Mucosa of descending colon (tissue), 3 donors: Measurements from ENCODE around the gene CNTNAP2. TPM values are rescaled to one million over a fixed set of nuclear protein-coding genes. Genes with fewer than 3 reads are reported as not detected.

Experiments used
- ATAC-seq: fragments of 200-7000 bp; cut with Tn5 transposase; one replicate; pipeline ENCODE4 v1.9.1; 2020; ENCODE audit warnings: mild to moderate bottlenecking, moderate library complexity
- DNase-seq, 3 donors: peaks; one replicate each; pipeline ENCODE4 v3.0.0-alpha.2; 2020
- H3K36me3 ChIP-seq: fragments of 200-600 bp; one replicate; pipeline ENCODE4 v1.8.0; 2021; ENCODE audit warnings: low read depth, mild to moderate bottlenecking
- H3K4me1 ChIP-seq: fragments of 200-600 bp; one replicate; pipeline ENCODE4 v1.8.0; 2021; ENCODE audit warnings: low read depth, mild to moderate bottlenecking
- H3K4me3 ChIP-seq: fragments of 200-600 bp; one replicate; pipeline ENCODE4 v1.8.0; 2021; ENCODE audit warnings: mild to moderate bottlenecking
- H3K9me3 ChIP-seq: fragments of 200-600 bp; one replicate; pipeline ENCODE4 v1.8.0; 2021; ENCODE audit warnings: mild to moderate bottlenecking
- intact Hi-C, 2 donors: fragments of 100-400 bp; cut with DNase I in 1 of 2; cut with micrococcal nuclease in 1 of 2; formaldehyde crosslinking; loops; one replicate each; pipeline versions ENCODE4 v1.11.0 to v1.11.1; 2022; cut with DNase I, micrococcal nuclease
- total RNA-seq, 3 donors: library from RNA; stranded (reverse); fragmentation: NEBNext Ultra II Directional in 2 of 3; extraction: Animal tissue kit (Norgen Biotek cat#: 25700) in 2 of 3; gene quantifications; one replicate each; pipeline versions ENCODE4 v1.2.1 to v1.2.4, GENCODE V29; 2021 to 2023
- TF ChIP-seq, protein P1 (sequence below): fragments of 200-600 bp; IDR thresholded peaks from one replicate; pipeline ENCODE4 v1.8.0; 2022; ENCODE audit warnings: antibody characterized with exemption, mild to moderate bottlenecking
- donor health status: DM: no; HTN: no; CAD: no; lungs with moderate emphysema.
- donor health status: DM: no; HTN: no; CAD: no.
- donor health status: DM: no; HTN: yes; CAD: no.

The CNTNAP2 gene
- total RNA-seq, 3 donors from 2014 or later, result 3.1 to 5.9 (median 4.2) TPM

DNA sequence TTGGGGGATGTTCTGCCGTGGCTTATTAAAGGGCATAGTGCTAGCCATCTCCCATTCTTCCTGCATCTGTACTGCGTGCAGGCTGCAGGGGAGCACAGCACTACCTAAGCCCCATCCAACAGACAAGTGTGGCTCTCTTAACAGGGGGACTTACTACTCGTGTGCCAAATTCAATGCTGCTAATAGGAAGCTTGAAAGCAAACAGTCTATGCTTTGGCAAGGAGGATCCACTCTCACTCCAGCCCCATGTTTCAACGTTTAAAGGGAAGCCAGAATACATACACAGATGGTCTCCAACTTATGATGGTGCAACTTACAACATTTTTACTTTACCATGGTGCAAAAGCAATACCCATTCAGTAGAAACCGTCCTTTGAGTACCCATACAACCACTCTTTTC lies 2245.9 kb downstream of the CNTNAP2 start:
- Histone ChIP-seq H3K4me1 (no peaks in the 10 kb centered on the region), H3K36me3 (no peaks in the 10 kb centered on the region), H3K9me3 (no peaks in the 10 kb centered on the region), H3K4me3 (no peak overlapping the region)
- DNase-seq (no peak), ATAC-seq (no peak)
- intact Hi-C loops, result no loop called here
- TF ChIP-seq, protein P1, sequence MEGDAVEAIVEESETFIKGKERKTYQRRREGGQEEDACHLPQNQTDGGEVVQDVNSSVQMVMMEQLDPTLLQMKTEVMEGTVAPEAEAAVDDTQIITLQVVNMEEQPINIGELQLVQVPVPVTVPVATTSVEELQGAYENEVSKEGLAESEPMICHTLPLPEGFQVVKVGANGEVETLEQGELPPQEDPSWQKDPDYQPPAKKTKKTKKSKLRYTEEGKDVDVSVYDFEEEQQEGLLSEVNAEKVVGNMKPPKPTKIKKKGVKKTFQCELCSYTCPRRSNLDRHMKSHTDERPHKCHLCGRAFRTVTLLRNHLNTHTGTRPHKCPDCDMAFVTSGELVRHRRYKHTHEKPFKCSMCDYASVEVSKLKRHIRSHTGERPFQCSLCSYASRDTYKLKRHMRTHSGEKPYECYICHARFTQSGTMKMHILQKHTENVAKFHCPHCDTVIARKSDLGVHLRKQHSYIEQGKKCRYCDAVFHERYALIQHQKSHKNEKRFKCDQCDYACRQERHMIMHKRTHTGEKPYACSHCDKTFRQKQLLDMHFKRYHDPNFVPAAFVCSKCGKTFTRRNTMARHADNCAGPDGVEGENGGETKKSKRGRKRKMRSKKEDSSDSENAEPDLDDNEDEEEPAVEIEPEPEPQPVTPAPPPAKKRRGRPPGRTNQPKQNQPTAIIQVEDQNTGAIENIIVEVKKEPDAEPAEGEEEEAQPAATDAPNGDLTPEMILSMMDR, result no peak

DNA sequence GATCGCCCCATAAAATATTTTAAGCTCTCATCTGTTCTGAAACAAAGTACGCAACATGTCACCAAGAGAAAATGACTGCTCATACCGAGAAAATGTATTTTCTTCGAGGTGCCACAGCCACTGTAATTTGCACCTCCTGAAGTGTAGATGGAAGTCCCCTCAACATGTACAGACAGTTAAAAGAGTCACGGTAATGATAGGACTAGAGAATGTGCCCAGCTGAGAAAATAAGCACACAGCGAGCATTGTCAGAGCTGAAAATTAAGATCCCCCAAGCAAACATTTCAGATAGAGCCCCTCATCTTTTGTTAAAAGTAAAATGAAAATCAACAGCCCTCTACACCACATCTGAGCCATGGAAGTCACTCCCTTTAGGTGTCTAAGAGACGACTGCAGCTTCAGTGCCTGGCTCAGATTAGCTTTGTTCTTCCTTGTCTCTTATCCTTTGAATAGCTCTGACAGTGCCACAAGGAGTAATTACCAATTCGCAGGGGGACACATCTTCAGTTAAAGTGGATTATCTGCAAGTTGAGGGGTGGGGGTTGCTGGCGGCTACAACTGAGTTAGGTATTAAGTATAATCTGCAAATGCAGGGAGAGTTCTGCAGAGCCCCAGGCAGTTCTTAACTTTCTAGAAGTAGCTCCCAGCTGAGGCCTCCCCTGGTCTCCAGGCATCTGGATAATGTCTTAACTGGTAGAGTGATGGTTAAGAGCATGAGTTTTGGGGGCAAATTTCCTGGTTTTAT lies 2251.3 kb downstream of the CNTNAP2 start:
- no peak overlapping the region for H3K4me3 ChIP-seq
- H3K4me1 ChIP-seq, result no peaks in the 10 kb centered on the region
- ATAC-seq, result no peak
- no peaks in the 10 kb centered on the region for H3K36me3 ChIP-seq
- no peak for DNase-seq
- intact Hi-C loops, result no loop called here
- TF ChIP-seq, protein P1, result no peak
- no peaks in the 10 kb centered on the region for H3K9me3 ChIP-seq

GRCh38 chr7:148368562-148368961 lies 2252.0 kb downstream of the CNTNAP2 start:
- intact Hi-C loops, result no loop called here
- no peaks in the 10 kb centered on the region for H3K4me1 ChIP-seq
- H3K36me3 ChIP-seq, result no peaks in the 10 kb centered on the region
- H3K9me3 ChIP-seq, result no peaks in the 10 kb centered on the region
- no peak overlapping the region for H3K4me3 ChIP-seq
- ATAC-seq (no peak), DNase-seq (no peak)
- TF ChIP-seq, protein P1, result no peak

GRCh38 chr7:148371280-148371937 lies 2254.8 kb downstream of the CNTNAP2 start:
- Histone ChIP-seq H3K9me3 (no peaks in the 10 kb centered on the region), H3K36me3 (no peaks in the 10 kb centered on the region), H3K4me3 (no peak overlapping the region), H3K4me1 (no peaks in the 10 kb centered on the region)
- ATAC-seq, result no peak
- intact Hi-C loops, result no loop called here
- no peak for DNase-seq
- TF ChIP-seq, protein P1, result no peak

GRCh38 chr7:148374396-148375259 lies 2258.0 kb downstream of the CNTNAP2 start:
- ATAC-seq (no peak), DNase-seq (no peak)
- Histone ChIP-seq H3K9me3 (no peaks in the 10 kb centered on the region), H3K4me1 (no peaks in the 10 kb centered on the region), H3K36me3 (no peaks in the 10 kb centered on the region), H3K4me3 (no peak overlapping the region)
- intact Hi-C loops, result no loop called here
- TF ChIP-seq, protein P1, result no peak
